Gastroesophageal sphincter (tissue), 4 donors: Measurements from ENCODE around the gene XAB2. TPM values are rescaled to one million over a fixed set of nuclear protein-coding genes. Genes with fewer than 3 reads are reported as not detected.

ENCODE experiments used
- ATAC-seq: fragments of 150-250 bp; one replicate; pipeline ENCODE4 v1.9.1; 2016; ENCODE audit warnings: mild to moderate bottlenecking, moderate library complexity
- H3K27ac ChIP-seq, 4 donors: fragments of 200-600 bp; sonication (generic) in 3 of 4; 1 replicate in 3 of 4; 2 replicates in 1 of 4; pipeline ENCODE4 v1.5.1; 2016 to 2019
- H3K27me3 ChIP-seq: fragments of 200-600 bp; sonication (generic); one replicate; pipeline ENCODE4 v1.5.1; 2019
- H3K36me3 ChIP-seq, 2 donors: fragments of 200-600 bp; sonication (generic); one replicate each; pipeline ENCODE4 v1.5.1; 2019; ENCODE audit warnings: control low read depth in 1 of 2
- H3K4me1 ChIP-seq, 3 donors: fragments of 200-600 bp; sonication (generic); 1 replicate in 2 of 3; 2 replicates in 1 of 3; pipeline ENCODE4 v1.5.1; 2016 to 2019; ENCODE audit warnings: control low read depth in 2 of 3
- H3K4me3 ChIP-seq, 2 donors: fragments of 200-600 bp; sonication (generic); one replicate each; pipeline ENCODE4 v1.5.1; 2019; ENCODE audit warnings: mild to moderate bottlenecking in 1 of 2, moderate library complexity in 1 of 2
- H3K9me3 ChIP-seq, 3 donors: fragments of 200-600 bp; sonication (generic); one replicate each; pipeline ENCODE4 v1.5.1; 2017 to 2019; ENCODE audit warnings: control low read depth in 2 of 3
- CTCF ChIP-seq, 4 experiments: fragments of 200-600 bp in 2 of 4; fragments of 450-650 bp in 2 of 4; sonication (generic) in 1 of 4; IDR thresholded peaks; one replicate each; pipeline ENCODE4 v1.5.1; 2017 to 2019; ENCODE audit warnings: antibody characterized with exemption in 4 of 4, mild to moderate bottlenecking in 2 of 4, moderate library complexity in 2 of 4
- EP300 ChIP-seq: sonication (generic); formaldehyde crosslinking; IDR thresholded peaks from one replicate; pipeline ENCODE4 v1.6.1; 2017; ENCODE audit warnings: antibody characterized with exemption, mild to moderate bottlenecking
- POLR2A ChIP-seq, 2 donors: fragments of 450-650 bp; IDR thresholded peaks; one replicate each; pipeline ENCODE4 v1.6.1; 2017; ENCODE audit warnings: antibody characterized with exemption in 2 of 2, mild to moderate bottlenecking in 2 of 2, moderate library complexity in 1 of 2
- POLR2AphosphoS5 ChIP-seq: sonication (generic); formaldehyde crosslinking; IDR thresholded peaks from one replicate; pipeline ENCODE4 v1.6.1; 2017; ENCODE audit warnings: antibody characterized with exemption
- WGBS, 2 donors: methylation state at CpG; one replicate each; pipeline ENCODE4 v1.1.5; 2018; ENCODE audit warnings: low coverage in 1 of 2; 5-methylcytosine and 5-hydroxymethylcytosine counted together
- total RNA-seq, 4 donors: library from RNA; depleted of rRNA; stranded (reverse); fragments of >200 nt; gene quantifications; one replicate each; pipeline ENCODE4 v1.1.0, GENCODE V29; 2016

The XAB2 gene
- total RNA-seq, 4 donors from 2014 or later, result 36.7 to 50.6 (median 42.5) TPM

- no peaks in the 10 kb centered on the region for H3K4me1 ChIP-seq
- no peaks in the 10 kb centered on the region for H3K36me3 ChIP-seq
- ATAC-seq, result no peak
- whole genome bisulfite sequencing, 2 donors, result no CpG with 5 or more reads among the region's 10 CpGs
- no peak overlapping the region for H3K27ac ChIP-seq
- TF ChIP-seq CTCF (IDR thresholded peaks at IDR 0.05), result no peak
- TF ChIP-seq POLR2A (IDR thresholded peaks at IDR 0.05), result no peak
- no peak for TF ChIP-seq EP300
- no peak for TF ChIP-seq POLR2AphosphoS5
- no peak overlapping the region for H3K4me3 ChIP-seq
- H3K9me3 ChIP-seq, result no peaks in the 10 kb centered on the region
- H3K27me3 ChIP-seq, result peaks cover 62% of the 10 kb centered on the region
Observed at GRCh38 chr19:7607212-7607873, 22.0 kb downstream of the XAB2 start.

GRCh38 chr19:7606289-7606688 lies 23.1 kb downstream of the XAB2 start:
- Histone ChIP-seq H3K27me3 (peaks cover 72% of the 10 kb centered on the region), H3K27ac (no peak overlapping the region), H3K36me3 (no peaks in the 10 kb centered on the region), H3K9me3 (no peaks in the 10 kb centered on the region), H3K4me3 (no peak overlapping the region), H3K4me1 (no peaks in the 10 kb centered on the region)
- ATAC-seq, result no peak
- WGBS, 2 donors, result 60% methylated on average over 1 of the region's 17 CpGs; no CpG with 5 or more reads in 1 of the 2 donors
- TF ChIP-seq EP300, result no peak
- TF ChIP-seq POLR2AphosphoS5, result no peak

GRCh38 chr19:7605490-7606222 lies 23.7 kb downstream of the XAB2 start:
- Histone ChIP-seq H3K27ac (no peak overlapping the region), H3K4me3 (no peak overlapping the region), H3K4me1 (no peaks in the 10 kb centered on the region), H3K27me3 (peaks cover 73% of the 10 kb centered on the region), H3K36me3 (no peaks in the 10 kb centered on the region), H3K9me3 (no peaks in the 10 kb centered on the region)
- TF ChIP-seq EP300 (no peak), CTCF (IDR thresholded peaks at IDR 0.05) (no peak), POLR2AphosphoS5 (no peak), POLR2A (IDR thresholded peaks at IDR 0.05) (no peak)
- no peak for ATAC-seq
- 61 to 68% methylated on average over 7 to 14 of the region's 14 CpGs for WGBS, 2 donors

- 56 to 79% methylated on average over 3 to 7 of the region's 9 CpGs for WGBS, 2 donors
- no peak for TF ChIP-seq POLR2AphosphoS5
- TF ChIP-seq POLR2A (IDR thresholded peaks at IDR 0.05), result no peak
- no peak for TF ChIP-seq EP300
- no peak for TF ChIP-seq CTCF (IDR thresholded peaks at IDR 0.05)
- no peak overlapping the region for H3K27ac ChIP-seq
- H3K4me1 ChIP-seq, result no peaks in the 10 kb centered on the region
- H3K9me3 ChIP-seq, result no peaks in the 10 kb centered on the region
- no peak overlapping the region for H3K4me3 ChIP-seq
- no peaks in the 10 kb centered on the region for H3K36me3 ChIP-seq
- no peak for ATAC-seq
- H3K27me3 ChIP-seq, result peaks cover 89% of the 10 kb centered on the region
Observed at GRCh38 chr19:7603919-7604318, 25.4 kb downstream of the XAB2 start.

GRCh38 chr19:7602935-7603497 lies 26.3 kb downstream of the XAB2 start:
- no peak for TF ChIP-seq EP300
- no peak for TF ChIP-seq POLR2AphosphoS5
- TF ChIP-seq POLR2A (IDR thresholded peaks at IDR 0.05), result no peak
- no peak for TF ChIP-seq CTCF (IDR thresholded peaks at IDR 0.05)
- no peaks in the 10 kb centered on the region for H3K36me3 ChIP-seq
- H3K27ac ChIP-seq, result no peak overlapping the region
- no peak overlapping the region for H3K4me3 ChIP-seq
- H3K9me3 ChIP-seq, result no peaks in the 10 kb centered on the region
- ATAC-seq, result no peak
- 67 to 69% methylated on average over 5 to 11 of the region's 11 CpGs for WGBS, 2 donors
- H3K27me3 ChIP-seq, result peaks cover 98% of the 10 kb centered on the region
- H3K4me1 ChIP-seq, result no peaks in the 10 kb centered on the region
